GM18499 (cell line): ENCODE measurements around the gene SRPK2.

Source experiments
- ATAC-seq: cut with Tn5 transposase; IDR thresholded peaks from one replicate; pipeline ENCODE4 v1.9.1; 2021; ENCODE audit warnings: moderate number of reproducible peaks; ENCODE audit not compliant: insufficient read depth, unreplicated experiment

Gene SRPK2

DNA sequence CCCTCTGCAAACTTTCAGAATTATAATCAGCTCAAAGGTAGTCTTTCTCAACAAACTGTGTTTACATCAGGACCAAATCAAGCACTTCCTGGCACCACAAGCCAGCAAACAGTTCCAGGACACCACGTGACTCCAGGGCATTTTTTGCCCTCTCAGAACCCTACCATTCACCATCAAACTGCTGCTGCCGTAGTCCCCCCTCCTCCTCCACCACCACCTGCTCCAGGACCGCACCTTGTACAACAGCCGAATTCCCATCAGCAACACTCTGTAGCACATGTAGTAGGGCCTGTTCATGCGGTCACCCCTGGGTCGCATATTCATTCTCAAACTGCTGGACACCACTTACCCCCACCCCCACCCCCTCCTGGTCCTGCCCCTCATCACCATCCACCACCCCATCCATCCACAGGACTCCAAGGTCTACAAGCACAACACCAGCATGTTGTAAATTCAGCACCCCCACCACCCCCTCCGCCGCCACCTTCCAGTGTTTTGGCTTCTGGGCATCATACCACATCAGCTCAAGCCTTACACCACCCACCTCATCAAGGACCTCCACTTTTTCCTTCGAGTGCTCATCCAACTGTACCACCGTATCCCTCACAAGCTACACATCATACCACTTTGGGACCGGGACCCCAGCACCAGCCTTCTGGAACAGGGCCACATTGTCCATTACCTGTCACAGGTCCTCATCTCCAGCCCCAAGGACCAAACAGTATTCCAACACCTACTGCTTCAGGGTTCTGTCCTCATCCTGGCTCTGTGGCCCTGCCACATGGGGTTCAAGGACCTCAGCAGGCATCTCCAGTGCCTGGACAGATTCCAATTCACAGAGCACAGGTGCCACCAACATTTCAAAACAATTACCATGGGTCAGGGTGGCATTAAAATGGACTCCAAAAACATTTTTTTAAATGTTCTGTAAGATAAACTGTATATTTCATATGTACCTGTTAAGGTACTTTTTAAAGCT lies 276.0 kb downstream of the SRPK2 start:
- no peak for ATAC-seq

DNA sequence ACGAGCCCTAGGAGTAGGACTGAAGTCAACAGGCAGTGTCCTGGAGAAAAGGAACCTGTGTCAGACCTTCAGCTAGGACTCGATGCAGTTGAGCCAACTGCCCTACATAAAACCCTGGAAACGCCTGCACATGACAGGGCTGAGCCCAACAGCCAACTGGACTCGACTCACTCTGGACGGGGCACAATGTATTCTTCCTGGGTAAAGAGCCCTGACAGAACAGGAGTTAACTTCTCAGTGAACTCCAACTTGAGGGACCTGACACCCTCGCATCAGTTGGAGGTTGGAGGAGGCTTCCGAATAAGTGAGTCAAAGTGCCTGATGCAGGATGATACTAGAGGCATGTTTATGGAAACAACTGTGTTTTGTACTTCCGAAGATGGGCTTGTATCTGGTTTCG lies 281.3 kb downstream of the SRPK2 start:
- ATAC-seq: no peak

DNA sequence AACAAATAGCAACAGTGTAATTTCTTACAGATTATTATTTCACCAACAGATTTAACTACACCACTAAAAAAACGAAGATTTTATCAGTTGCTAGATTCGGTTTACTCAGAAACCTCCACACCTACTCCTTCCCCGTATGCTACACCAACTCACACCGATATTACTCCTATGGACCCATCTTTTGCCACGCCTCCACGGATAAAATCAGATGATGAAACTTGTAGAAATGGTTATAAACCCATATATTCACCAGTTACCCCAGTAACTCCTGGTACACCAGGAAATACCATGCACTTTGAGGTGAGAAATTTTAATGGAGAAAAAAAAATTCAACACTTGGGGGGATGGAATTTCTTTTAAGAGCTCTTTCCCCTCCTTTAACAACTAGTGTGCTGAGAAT lies 282.2 kb downstream of the SRPK2 start:
- ATAC-seq: no peak

DNA sequence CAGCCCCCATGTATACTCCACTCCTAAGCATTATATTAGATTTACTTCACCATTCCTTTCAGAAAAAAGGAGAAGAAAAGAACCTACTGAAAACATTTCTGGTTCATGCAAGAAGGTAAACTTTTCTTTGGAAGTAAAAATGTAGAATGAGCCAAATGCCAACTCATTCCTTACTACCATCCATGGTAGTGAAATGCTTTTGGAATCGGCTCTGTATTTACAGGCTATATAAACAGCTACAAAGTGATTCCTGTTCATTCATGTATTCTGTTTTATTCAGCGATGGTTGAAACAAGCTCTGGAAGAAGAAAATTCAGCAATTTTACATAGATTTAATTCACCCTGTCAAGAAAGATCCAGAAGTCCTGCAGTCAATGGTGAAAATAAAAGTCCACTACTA lies 283.1 kb downstream of the SRPK2 start:
- ATAC-seq: no peak

DNA sequence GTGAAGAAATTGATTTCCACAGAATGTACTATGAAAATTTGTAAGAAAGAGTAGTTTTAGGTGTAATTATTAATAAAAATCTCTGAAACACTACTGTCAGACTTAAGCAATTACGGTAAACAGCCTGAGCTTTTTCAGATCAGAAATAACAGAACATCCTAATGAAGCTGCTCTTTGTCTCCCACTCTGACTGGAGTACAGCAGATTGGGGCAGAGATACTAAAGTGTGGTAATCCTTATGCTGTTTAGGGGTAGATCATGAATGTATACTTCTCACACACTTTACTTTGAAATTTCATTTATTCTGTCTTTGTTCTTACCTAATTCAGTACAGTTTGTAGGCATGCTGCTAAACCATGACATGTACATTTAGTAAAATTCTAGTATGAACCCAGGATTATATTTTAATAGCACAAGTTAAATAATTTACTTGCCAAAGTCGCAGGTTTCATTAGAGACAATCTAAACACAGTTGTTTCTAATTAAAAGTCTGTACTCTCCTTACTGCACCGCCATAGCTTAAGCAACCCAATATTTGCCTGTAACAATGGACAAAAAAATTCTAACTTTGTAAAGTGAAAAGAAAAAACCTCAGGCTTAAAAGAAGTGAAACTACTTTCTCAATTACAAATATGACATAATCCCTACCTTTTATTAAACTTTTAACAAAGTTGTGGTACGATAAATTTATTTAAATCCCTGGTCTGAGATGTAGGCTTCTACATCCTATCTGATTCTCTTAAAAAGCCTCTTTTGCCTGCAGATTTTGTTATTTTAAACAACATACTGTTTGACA lies 286.0 kb downstream of the SRPK2 start:
- ATAC-seq: no peak

DNA sequence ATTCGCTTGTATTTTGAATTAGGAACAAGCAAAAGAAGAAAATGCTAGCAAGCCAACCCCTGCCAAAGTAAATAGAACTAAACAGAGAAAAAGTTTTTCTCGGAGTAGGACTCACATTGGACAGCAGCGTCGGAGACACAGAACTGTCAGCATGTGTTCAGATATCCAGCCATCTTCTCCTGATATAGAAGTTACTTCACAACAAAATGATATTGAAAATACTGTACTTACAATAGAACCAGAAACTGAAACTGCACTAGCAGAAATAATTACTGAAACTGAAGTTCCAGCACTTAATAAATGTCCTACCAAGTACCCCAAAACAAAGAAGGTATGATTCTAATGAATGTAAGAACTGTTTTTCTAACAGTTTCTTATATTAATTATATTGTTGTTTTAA lies 286.9 kb downstream of the SRPK2 start:
- no peak for ATAC-seq

DNA sequence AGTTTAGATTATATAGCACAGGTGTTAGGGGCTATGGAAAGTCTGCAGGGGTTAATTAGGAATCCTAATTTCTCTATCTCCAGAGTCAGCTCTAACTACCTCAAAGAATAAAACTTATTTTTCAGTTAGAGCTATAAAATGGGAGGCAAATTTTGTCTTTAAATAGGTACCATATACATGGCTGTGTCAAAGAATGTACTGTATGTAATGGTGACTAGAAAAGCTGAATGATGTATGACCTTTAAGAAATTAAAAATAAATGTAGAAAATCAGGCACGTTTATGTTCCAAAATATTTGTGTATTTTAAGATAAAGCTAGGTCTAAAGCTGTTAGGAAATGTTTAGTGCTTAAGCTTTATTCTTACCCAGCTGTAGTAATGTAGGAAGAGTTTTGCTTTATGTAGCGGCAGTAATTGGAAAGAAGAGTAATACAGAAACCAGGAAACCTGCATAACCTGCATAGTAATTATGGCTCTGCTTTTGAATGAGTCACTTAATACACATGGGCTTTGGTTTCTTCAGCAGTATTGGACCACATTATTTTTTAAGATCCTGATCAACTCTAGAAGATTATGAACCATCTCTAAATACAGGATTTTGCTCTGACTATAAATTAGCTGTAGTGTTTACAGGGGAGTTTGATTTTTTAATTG lies 289.7 kb downstream of the SRPK2 start:
- ATAC-seq: peak; percentile 49

DNA sequence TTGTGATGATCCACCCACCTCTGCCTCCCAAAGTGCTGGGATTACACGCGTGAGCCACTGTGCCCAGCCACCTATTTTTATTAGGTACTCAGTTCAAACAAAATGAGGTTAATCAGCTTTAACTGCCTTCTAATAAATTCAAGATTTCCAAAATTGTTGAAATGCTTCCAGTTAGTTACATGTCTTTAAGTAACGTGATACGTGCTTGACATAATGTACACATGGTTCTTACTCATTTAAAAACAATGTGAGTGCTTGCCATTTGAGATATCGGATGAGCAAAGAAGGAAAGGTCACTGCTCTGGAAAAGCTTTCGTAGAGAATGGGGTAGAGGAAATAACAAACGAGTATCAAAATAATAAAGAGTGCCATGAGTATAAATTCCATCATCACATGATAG lies 291.1 kb downstream of the SRPK2 start:
- ATAC-seq: no peak

DNA sequence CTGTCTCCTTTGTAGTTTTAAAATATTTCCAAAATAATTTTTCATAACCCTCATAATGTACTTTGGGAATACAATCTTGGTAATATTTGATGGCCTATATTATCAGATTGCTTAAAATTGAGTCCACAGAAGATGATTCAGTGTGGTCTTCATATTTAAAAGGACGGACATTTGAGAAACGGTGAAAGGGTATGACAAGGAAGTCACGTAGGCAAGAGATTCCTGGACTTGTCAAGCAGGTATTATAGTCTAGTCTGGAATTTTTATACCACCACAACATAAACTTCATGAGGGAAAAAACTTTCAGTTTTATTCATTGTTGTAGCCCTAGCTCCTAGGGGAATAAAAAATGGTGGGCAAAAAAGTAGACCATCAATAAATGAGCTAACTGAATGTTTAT lies 292.4 kb downstream of the SRPK2 start:
- no peak for ATAC-seq

DNA sequence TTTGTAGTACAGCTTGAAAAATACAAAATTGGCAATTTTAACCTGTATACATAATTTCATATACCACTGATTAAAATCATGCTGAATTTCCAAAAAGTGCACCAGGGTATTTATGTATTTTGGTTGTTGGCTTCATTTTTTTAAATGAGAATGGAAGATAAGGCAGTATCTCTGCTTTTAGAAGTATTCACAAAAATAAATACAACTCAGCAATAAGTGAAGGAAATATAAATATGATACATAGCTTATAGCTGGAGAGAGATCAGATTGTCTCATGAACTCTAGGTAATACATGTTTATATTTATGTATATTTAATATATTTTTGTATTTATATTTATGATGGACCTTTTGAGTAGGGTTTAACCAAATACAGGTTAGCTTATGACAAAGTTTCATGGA lies 293.8 kb downstream of the SRPK2 start:
- ATAC-seq: no peak

DNA sequence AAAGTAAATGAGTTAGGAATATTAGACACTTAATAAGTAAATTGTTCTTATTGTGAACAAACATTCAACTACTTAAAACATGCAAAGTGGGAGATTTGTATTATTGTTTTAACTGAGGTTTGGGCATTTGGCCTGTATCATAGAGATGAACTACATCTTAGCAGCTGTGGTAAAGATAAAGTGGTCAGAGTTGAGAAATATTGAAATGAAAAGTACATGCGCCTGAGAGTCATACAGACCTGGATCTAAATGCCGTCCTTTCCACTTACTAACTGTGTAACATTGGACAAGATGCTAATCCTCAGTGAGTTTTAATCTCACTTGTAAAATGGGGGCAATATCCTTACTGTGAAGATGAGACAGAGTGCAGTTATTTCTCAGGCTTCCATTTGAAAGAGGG lies 300.3 kb downstream of the SRPK2 start:
- no peak for ATAC-seq

DNA sequence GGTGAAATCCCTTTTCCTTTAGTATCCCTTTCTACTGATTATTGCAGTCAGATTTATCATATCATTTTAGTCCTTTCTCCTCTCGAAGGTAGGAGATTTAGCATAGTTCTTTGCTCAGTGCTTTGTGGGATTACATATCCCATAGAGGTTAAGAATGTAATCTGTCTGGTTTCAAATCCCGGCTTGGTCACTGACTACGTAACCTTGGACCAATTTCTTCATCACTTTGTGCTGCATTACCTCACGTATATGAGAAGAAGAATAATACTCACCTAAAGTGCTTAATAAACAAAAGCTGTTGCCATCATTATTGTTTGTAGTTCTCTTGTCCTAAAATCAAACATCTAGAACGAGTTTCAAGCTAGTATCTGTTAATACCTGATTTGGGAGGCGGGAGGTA lies 300.7 kb downstream of the SRPK2 start:
- ATAC-seq: no peak

DNA sequence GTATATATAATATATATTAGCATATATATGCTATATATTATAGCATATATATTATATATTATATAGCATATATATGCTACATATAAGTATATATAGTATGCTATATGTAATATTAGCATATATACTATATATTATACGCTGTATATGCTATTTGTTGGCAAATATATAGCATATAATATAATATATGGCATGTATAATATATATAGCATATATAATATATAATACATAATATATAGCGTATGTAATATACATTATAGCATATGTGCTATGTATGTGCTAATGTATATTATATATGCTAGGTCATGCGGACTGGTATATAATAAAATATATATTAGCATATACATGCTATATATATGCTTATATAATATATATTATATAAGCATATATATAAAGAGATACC lies 301.9 kb downstream of the SRPK2 start:
- ATAC-seq: no peak

DNA sequence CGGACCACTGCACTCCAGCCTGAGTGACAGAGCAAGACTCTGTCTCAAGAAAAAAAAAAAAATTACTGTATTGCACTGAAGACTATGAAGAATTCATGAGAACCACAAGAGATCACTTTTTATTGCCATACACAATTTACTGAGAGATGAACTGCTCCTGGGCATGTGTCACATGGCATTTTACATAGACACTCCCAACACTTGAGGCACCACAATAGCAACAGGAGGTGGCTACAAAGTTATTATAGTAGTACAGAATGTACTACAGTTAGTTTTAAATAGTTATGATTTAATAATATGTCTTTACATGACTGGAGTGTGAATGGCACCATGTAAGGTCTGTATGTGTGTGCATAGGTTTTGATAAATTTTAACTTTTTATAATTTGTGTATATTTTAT lies 304.1 kb downstream of the SRPK2 start:
- ATAC-seq: no peak

DNA sequence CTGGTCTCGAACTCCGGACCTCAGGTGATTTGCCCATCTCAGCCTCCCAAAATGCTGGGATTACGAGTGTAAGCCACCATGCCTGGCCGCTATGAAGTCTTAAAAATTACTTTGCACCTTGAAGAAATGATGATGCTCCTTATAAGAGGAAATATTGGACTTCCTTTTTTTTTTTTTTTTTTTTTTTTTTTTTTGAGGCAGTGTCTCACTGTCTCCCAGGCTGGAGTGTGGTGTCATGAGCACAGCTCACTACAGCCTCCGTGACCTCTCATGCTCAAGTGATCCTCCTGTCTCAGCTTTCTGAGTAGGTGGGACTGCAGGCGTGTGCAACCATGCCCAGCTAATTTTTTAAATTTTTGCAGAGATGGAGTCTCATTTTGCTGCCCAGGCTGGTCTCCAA lies 309.4 kb downstream of the SRPK2 start:
- ATAC-seq: no peak

DNA sequence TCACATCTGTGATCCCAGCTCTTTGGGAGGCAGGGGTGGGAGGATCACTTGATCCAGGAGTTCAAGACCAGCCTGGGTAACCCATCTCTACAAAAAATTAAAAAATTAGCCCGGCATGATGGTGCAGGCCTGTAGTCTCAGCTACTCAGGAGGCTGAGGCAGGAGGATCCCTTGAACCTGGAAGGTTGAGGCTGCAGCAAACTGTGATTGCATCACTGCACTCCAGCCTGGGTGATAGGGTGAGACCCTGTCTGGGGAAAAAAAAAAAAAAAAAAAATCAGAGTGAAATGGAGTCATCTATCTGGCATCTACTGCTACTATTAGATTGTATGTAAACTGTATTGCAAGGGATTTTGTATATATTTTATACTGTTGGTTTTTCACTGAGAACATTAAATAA lies 315.6 kb downstream of the SRPK2 start:
- ATAC-seq: no peak

DNA sequence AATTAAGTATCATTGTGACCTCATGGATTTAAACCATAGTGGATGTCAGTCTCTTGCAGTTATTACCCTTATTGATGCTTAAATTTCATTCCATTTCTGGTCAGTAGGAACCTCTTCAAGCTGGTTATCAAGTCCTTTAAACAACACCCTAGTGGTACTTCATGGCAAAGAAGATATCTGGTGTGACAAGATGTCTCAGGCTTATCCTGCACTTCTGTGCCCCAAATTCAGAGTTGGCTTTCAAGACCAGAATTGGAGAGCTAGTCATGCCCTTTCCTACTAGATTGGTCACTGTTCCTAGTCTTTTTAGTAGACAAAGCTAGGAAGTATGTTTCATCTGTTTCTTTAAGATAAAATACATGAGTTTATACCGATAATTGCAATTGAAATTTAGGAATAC lies 319.8 kb downstream of the SRPK2 start:
- ATAC-seq: no peak

DNA sequence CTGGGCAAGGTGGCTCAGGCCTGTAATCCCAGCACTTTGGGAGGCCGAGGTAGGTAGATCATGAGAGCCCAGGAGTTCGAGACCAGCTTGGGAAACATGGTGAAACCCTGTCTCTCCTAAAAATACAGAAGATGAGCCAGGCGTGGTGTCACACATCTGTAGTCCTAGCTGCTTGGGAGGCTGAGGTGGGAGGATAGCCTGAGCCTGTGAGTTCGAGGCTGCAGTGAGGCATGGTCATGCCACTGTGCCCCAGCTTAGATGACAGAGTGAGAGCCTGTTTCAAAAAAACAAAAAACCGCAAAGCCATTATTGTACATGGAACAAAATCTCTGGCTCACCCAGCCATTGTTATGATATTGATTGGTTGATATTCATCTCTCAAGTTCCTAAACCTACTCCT lies 321.0 kb downstream of the SRPK2 start:
- ATAC-seq: no peak
